Measurements from ENCODE around the gene HS6ST3. TPM values are rescaled to one million over a fixed set of nuclear protein-coding genes. Genes with fewer than 3 reads are reported as not detected.

HS6ST3 gene
- total and polyA plus RNA-seq, 9 of the 15 experiments (the other 6 are each of a cell fraction or from before 2014, with no cell fraction given): not detected

GRCh38 chr13:96214824-96215445 lies 125.0 kb downstream of the HS6ST3 start:
- intact Hi-C loops (cut with micrococcal nuclease) (no loop called here), in situ Hi-C loops (cut with MboI) (no loop called here)
- Histone ChIP-seq H3K9ac (ENCODE audit: insufficient read depth in 1 of 2, low read depth in 2 of 2, low read length in 2 of 2) (no peak overlapping the region), H3K27ac (ENCODE audit: extremely low read depth, low read depth, low read length) (no peak overlapping the region), H3K27me3 (ENCODE audit: control insufficient read depth in 2 of 2, insufficient read depth in 2 of 2, low read length in 2 of 2) (no peaks in the 10 kb centered on the region), H3K9me1 (ENCODE audit: control insufficient read depth, insufficient read depth, low read length) (no peaks in the 10 kb centered on the region), H3K4me2 (ENCODE audit: insufficient read depth, low read length) (no peak overlapping the region; the same call in 1 of the 2 replicates), H2AFZ (ENCODE audit: low read depth, low read length) (no peak overlapping the region), H3K4me3 (no peak overlapping the region), H4K20me1 (replicated peaks; ENCODE audit: control insufficient read depth, insufficient read depth, low read length) (no peaks in the 10 kb centered on the region), H3K36me3 (ENCODE audit: control insufficient read depth, insufficient read depth, low read length) (no peaks in the 10 kb centered on the region), H3K4me1 (replicated peaks in 1 of 2; ENCODE audit: control insufficient read depth in 2 of 2, insufficient read depth in 2 of 2, low read length in 2 of 2) (no peaks in the 10 kb centered on the region), H3K9me3 (replicated peaks; ENCODE audit: control insufficient read depth, insufficient read depth, low read depth, low read length) (no peaks in the 10 kb centered on the region), H3K79me2 (ENCODE audit: control insufficient read depth, insufficient read depth, low read length) (no peaks in the 10 kb centered on the region)
- ChIA-PET CTCF (ENCODE audit: low intra/inter-chr PET ratio) (no interaction called here), POLR2A (interaction anchor here (0.6 kb wide), 1 partner anchor 196 kb away, joined by 3 read pairs; no protein-coding TSS in a partner anchor)
- FAIRE-seq: no peak
- TF ChIP-seq ZNF398 (CRISPR knock-in tag; IDR thresholded peaks at IDR 0.05) (no peak), FOXK1 (CRISPR knock-in tag; IDR thresholded peaks at IDR 0.05; ENCODE audit: borderline replicate concordance) (no peak), PCBP2 (IDR thresholded peaks at IDR 0.05; ENCODE audit: low read depth, low read length, poor library complexity, severe bottlenecking) (no peak), GATAD2B (IDR thresholded peaks at IDR 0.05; ENCODE audit: borderline replicate concordance) (no peak), SFPQ (IDR thresholded peaks at IDR 0.05; ENCODE audit: low read depth, low read length) (no peak), MAFG (tag; conservative IDR thresholded peaks at IDR 0.05) (no peak), DDX20 (tag; IDR thresholded peaks at IDR 0.05; ENCODE audit: low read depth) (no peak)
- peak in 1 of 4 experiments; percentile 1 for DNase-seq (ENCODE audit: extremely low read depth in 1 of 4, low spot score in 3 of 4)
- WGBS (ENCODE audit: insufficient coverage, low coverage, missing lambda C conversion rate): 0% methylated on average over 10 of the region's 11 CpGs
- no peak for ATAC-seq
- no TSS peak for BruUV-seq (replicated peaks)
